HEK293 (cell line): ENCODE measurements around the gene CCNG2.

ENCODE experiments used
- CTCF ChIP-seq: fragments of 450-650 bp; formaldehyde crosslinking; IDR thresholded peaks from 2 replicates; pipeline ENCODE4 v1.5.1; 2016; ENCODE audit warnings: missing biosample characterization, missing genetic modification characterization
- PRDM4 ChIP-seq: fragments of 450-650 bp; formaldehyde crosslinking; IDR thresholded peaks from 2 replicates; pipeline ENCODE4 v1.5.1; 2017; ENCODE audit warnings: missing biosample characterization, missing genetic modification characterization
- ZNF24 ChIP-seq: fragments of 450-650 bp; formaldehyde crosslinking; IDR thresholded peaks from 2 replicates; pipeline ENCODE4 v1.5.1; 2016; ENCODE audit warnings: missing biosample characterization, missing genetic modification characterization
- ZNF37A ChIP-seq: fragments of 450-650 bp; IDR thresholded peaks from 2 replicates; pipeline ENCODE4 v1.5.1; 2018; ENCODE audit warnings: missing biosample characterization, missing genetic modification characterization

- TF ChIP-seq CTCF (tag by site-specific recombination) (no peak), ZNF37A (tag by site-specific recombination) (no peak), PRDM4 (tag by site-specific recombination) (no peak), ZNF24 (no peak)
Measured at GRCh38 chr4:77143091-77143490, 13.9 kb upstream of the CCNG2 start.
